ENCODE measurements around the gene MYH9. TPM values are rescaled to one million over a fixed set of nuclear protein-coding genes. Genes with fewer than 3 reads are reported as not detected.

The MYH9 gene
- polyA plus RNA-seq, 2 donors: 107 to 114 TPM

GRCh38 chr22:36306227-36306626, 81.5 kb downstream of the MYH9 start:
- H3K4me1 ChIP-seq (ENCODE audit: control insufficient read depth in 2 of 2, insufficient read depth in 2 of 2, low read length in 1 of 2): peaks cover 0 to 3% of the 10 kb centered on the region in 2 donors
- H3K36me3 ChIP-seq (ENCODE audit: control insufficient read depth in 2 of 2, insufficient read depth in 2 of 2, low read length in 1 of 2): peaks cover 50 to 73% of the 10 kb centered on the region in 2 donors
- H3K9me3 ChIP-seq (ENCODE audit: control insufficient read depth in 2 of 2, insufficient read depth in 1 of 2, low read depth in 1 of 2, low read length in 1 of 2): no peaks in the 10 kb centered on the region
- no peak overlapping the region for H3K27ac ChIP-seq (ENCODE audit: low read depth in 2 of 2, low read length in 1 of 2)
- H3K27me3 ChIP-seq (ENCODE audit: control insufficient read depth in 1 of 2, insufficient read depth in 2 of 2, low read length in 2 of 2): no peaks in the 10 kb centered on the region
- WGBS, 2 donors: 83 to 87% methylated on average over 18 of the region's 18 CpGs
- H3K4me3 ChIP-seq (ENCODE audit: low read depth in 1 of 2, low read length in 2 of 2): no peak overlapping the region

GRCh38 chr22:36305813-36306212, 82.0 kb downstream of the MYH9 start:
- 91% methylated on average over 19 of the region's 19 CpGs for WGBS, 2 donors
- Histone ChIP-seq H3K9me3 (ENCODE audit: control insufficient read depth in 2 of 2, insufficient read depth in 1 of 2, low read depth in 1 of 2, low read length in 1 of 2) (no peaks in the 10 kb centered on the region), H3K27me3 (ENCODE audit: control insufficient read depth in 1 of 2, insufficient read depth in 2 of 2, low read length in 2 of 2) (no peaks in the 10 kb centered on the region), H3K4me3 (ENCODE audit: low read depth in 1 of 2, low read length in 2 of 2) (no peak overlapping the region), H3K27ac (ENCODE audit: low read depth in 2 of 2, low read length in 1 of 2) (no peak overlapping the region), H3K36me3 (ENCODE audit: control insufficient read depth in 2 of 2, insufficient read depth in 2 of 2, low read length in 1 of 2) (peaks cover 46 to 73% of the 10 kb centered on the region in 2 donors), H3K4me1 (ENCODE audit: control insufficient read depth in 2 of 2, insufficient read depth in 2 of 2, low read length in 1 of 2) (peaks cover 0 to 3% of the 10 kb centered on the region in 2 donors)

DNA sequence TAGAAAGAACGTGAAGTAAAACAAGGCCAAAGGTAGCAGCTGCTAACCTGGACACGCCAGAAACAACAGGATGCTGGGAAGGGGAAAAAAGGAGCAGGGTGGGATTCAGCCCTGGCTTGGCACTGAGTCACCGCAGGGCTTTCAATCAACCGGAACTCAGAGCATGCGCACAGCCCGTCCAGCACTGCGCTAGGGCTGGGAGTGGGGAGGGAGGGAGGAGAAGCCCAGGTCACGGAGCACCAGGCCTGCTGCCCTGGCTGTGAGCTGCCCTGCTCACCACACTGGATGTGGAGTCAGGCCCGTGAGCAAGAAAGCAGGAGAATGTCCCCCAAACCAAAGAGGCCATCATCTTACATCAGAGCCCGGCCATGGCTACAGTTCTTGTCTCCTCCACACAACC, 83.3 kb downstream of the MYH9 start:
- H3K36me3 ChIP-seq (ENCODE audit: control insufficient read depth in 2 of 2, insufficient read depth in 2 of 2, low read length in 1 of 2): peaks cover 53 to 78% of the 10 kb centered on the region in 2 donors
- H3K9me3 ChIP-seq (ENCODE audit: control insufficient read depth in 2 of 2, insufficient read depth in 1 of 2, low read depth in 1 of 2, low read length in 1 of 2): no peaks in the 10 kb centered on the region
- H3K27ac ChIP-seq (ENCODE audit: low read depth in 2 of 2, low read length in 1 of 2): peak overlapping the region; percentile 28 to 66
- WGBS, 2 donors: 60 to 68% methylated on average over 10 of the region's 10 CpGs
- peaks cover 0 to 3% of the 10 kb centered on the region in 2 donors for H3K4me1 ChIP-seq (ENCODE audit: control insufficient read depth in 2 of 2, insufficient read depth in 2 of 2, low read length in 1 of 2)
- no peak overlapping the region for H3K4me3 ChIP-seq (ENCODE audit: low read depth in 1 of 2, low read length in 2 of 2)
- H3K27me3 ChIP-seq (ENCODE audit: control insufficient read depth in 1 of 2, insufficient read depth in 2 of 2, low read length in 2 of 2): no peaks in the 10 kb centered on the region

DNA sequence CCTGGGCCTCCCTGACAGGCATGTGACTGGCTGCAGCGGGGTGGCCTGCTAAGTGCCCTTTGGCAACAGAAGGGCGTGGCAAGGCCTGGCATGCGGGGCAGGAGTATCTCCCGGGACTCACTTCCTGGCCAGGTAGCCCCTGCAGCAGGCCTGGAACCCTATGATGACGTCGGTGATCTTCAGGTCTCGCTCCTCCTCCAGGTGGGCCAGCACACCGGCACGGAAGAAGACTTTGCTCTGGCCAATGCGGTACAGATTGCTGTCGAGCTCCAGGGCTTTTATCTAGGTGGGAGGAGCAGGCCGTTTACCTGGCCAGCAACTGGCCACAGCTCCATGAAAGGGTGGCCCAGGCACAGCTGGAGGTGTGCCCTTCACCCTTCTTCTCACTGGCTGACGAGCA, 83.9 kb downstream of the MYH9 start:
- Histone ChIP-seq H3K4me3 (ENCODE audit: low read depth in 1 of 2, low read length in 2 of 2) (no peak overlapping the region), H3K36me3 (ENCODE audit: control insufficient read depth in 2 of 2, insufficient read depth in 2 of 2, low read length in 1 of 2) (peaks cover 51 to 78% of the 10 kb centered on the region in 2 donors), H3K27ac (ENCODE audit: low read depth in 2 of 2, low read length in 1 of 2) (peak overlapping the region; percentile 35 to 66), H3K4me1 (ENCODE audit: control insufficient read depth in 2 of 2, insufficient read depth in 2 of 2, low read length in 1 of 2) (peaks cover 0 to 3% of the 10 kb centered on the region in 2 donors), H3K9me3 (ENCODE audit: control insufficient read depth in 2 of 2, insufficient read depth in 1 of 2, low read depth in 1 of 2, low read length in 1 of 2) (no peaks in the 10 kb centered on the region), H3K27me3 (ENCODE audit: control insufficient read depth in 1 of 2, insufficient read depth in 2 of 2, low read length in 2 of 2) (no peaks in the 10 kb centered on the region)
- WGBS, 2 donors: 64 to 68% methylated on average over 13 of the region's 13 CpGs

DNA sequence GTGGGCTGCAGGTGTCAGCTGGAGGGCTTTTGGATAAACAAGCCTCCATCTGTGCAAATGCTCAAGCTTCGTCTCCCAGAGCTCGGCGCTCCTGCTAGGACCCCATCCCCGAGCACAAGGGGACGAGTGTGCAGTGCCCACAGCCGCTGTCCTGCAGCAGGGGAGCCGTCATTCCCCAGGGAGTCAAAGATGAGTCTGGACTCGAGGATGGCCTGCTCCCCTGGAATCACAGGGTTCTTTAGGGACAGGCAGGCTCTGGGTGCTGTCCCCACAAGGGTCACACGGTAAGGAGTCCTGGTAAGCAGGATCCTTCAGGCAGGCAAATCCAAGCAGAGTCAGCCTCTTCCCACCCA, 84.7 kb downstream of the MYH9 start:
- no peak overlapping the region for H3K4me3 ChIP-seq (ENCODE audit: low read depth in 1 of 2, low read length in 2 of 2)
- 71 to 76% methylated on average over 9 of the region's 9 CpGs for WGBS, 2 donors
- H3K27ac ChIP-seq (ENCODE audit: low read depth in 2 of 2, low read length in 1 of 2): peak overlapping the region; percentile 21 to 28
- peaks cover 0 to 3% of the 10 kb centered on the region in 2 donors for H3K4me1 ChIP-seq (ENCODE audit: control insufficient read depth in 2 of 2, insufficient read depth in 2 of 2, low read length in 1 of 2)
- H3K27me3 ChIP-seq (ENCODE audit: control insufficient read depth in 1 of 2, insufficient read depth in 2 of 2, low read length in 2 of 2): no peaks in the 10 kb centered on the region
- H3K9me3 ChIP-seq (ENCODE audit: control insufficient read depth in 2 of 2, insufficient read depth in 1 of 2, low read depth in 1 of 2, low read length in 1 of 2): no peaks in the 10 kb centered on the region
- H3K36me3 ChIP-seq (ENCODE audit: control insufficient read depth in 2 of 2, insufficient read depth in 2 of 2, low read length in 1 of 2): peaks cover 53 to 79% of the 10 kb centered on the region in 2 donors

DNA sequence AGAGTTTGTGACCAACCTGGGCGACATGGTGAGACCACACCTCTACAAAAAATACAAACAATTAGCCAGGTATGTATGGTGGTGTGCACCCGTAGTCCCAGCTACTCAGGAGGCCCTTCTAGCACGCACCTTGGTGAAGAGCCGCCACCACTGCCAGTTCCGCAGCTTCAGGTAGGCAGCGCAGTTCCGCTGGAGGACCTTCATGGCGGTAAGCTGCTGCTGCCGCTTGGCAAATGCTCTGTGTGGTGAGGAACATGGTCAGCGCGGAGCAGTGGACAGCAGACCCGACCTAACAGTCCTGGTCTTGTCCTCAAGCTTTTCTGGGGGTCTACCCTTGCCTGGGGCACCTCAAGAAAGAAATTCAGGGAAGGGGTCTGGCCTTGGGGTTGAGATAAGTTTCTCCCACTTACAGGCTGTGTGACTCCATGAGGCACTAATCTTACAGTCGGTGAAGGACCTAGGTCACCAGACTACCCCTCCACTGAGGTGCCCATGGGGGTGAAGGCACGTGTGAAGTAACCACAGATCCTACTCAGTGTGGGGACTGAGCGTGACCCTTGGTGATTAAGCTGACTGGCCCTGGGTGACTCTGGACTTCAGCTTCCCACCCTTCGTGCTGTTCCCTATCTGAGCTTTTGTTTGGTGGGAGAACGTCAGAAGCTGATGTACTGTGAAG, 85.2 kb downstream of the MYH9 start:
- Histone ChIP-seq H3K9me3 (ENCODE audit: control insufficient read depth in 2 of 2, insufficient read depth in 1 of 2, low read depth in 1 of 2, low read length in 1 of 2) (no peaks in the 10 kb centered on the region), H3K27me3 (ENCODE audit: control insufficient read depth in 1 of 2, insufficient read depth in 2 of 2, low read length in 2 of 2) (no peaks in the 10 kb centered on the region), H3K4me3 (ENCODE audit: low read depth in 1 of 2, low read length in 2 of 2) (no peak overlapping the region), H3K36me3 (ENCODE audit: control insufficient read depth in 2 of 2, insufficient read depth in 2 of 2, low read length in 1 of 2) (peaks cover 57 to 82% of the 10 kb centered on the region in 2 donors), H3K4me1 (ENCODE audit: control insufficient read depth in 2 of 2, insufficient read depth in 2 of 2, low read length in 1 of 2) (peaks cover 0 to 3% of the 10 kb centered on the region in 2 donors), H3K27ac (ENCODE audit: low read depth in 2 of 2, low read length in 1 of 2) (peak overlapping the region; percentile 28 to 33)
- WGBS, 2 donors: 87 to 89% methylated on average over 17 of the region's 17 CpGs

- 70 to 78% methylated on average over 8 of the region's 8 CpGs for WGBS, 2 donors
- H3K4me3 ChIP-seq (ENCODE audit: low read depth in 1 of 2, low read length in 2 of 2): no peak overlapping the region
- H3K9me3 ChIP-seq (ENCODE audit: control insufficient read depth in 2 of 2, insufficient read depth in 1 of 2, low read depth in 1 of 2, low read length in 1 of 2): no peaks in the 10 kb centered on the region
- H3K27ac ChIP-seq (ENCODE audit: low read depth in 2 of 2, low read length in 1 of 2): peak overlapping the region in 1 of 2 donors; percentile 63
- H3K27me3 ChIP-seq (ENCODE audit: control insufficient read depth in 1 of 2, insufficient read depth in 2 of 2, low read length in 2 of 2): no peaks in the 10 kb centered on the region
- peaks cover 58 to 89% of the 10 kb centered on the region in 2 donors for H3K36me3 ChIP-seq (ENCODE audit: control insufficient read depth in 2 of 2, insufficient read depth in 2 of 2, low read length in 1 of 2)
- H3K4me1 ChIP-seq (ENCODE audit: control insufficient read depth in 2 of 2, insufficient read depth in 2 of 2, low read length in 1 of 2): peaks cover 0 to 3% of the 10 kb centered on the region in 2 donors
Measured at GRCh38 chr22:36301851-36302250, 85.9 kb downstream of the MYH9 start.

DNA sequence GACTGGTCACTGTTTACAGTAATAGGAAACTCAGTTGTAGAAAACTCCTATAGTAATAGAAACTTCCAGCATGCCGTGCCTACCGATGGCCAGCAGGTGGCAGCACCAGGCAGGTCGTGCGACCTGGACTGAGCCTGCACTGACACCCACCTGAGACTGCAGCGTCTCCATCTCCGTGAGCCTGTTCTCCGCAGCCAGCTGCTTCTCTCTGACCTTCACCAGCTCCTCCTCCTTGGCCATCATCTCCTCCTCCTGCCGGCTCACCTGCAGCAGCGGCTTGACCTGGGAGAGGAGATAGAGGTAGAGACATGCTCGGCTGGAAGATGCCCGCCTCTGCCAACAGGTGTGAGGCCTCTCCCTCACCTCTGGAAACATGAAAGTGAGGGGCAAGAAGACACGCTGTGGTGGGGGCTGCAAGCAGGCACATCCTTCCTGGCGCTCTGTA, 86.4 kb downstream of the MYH9 start:
- Histone ChIP-seq H3K9me3 (ENCODE audit: control insufficient read depth in 2 of 2, insufficient read depth in 1 of 2, low read depth in 1 of 2, low read length in 1 of 2) (no peaks in the 10 kb centered on the region), H3K4me3 (ENCODE audit: low read depth in 1 of 2, low read length in 2 of 2) (no peak overlapping the region), H3K27ac (ENCODE audit: low read depth in 2 of 2, low read length in 1 of 2) (peak overlapping the region; percentile 55 to 63), H3K27me3 (ENCODE audit: control insufficient read depth in 1 of 2, insufficient read depth in 2 of 2, low read length in 2 of 2) (no peaks in the 10 kb centered on the region), H3K4me1 (ENCODE audit: control insufficient read depth in 2 of 2, insufficient read depth in 2 of 2, low read length in 1 of 2) (peaks cover 0 to 3% of the 10 kb centered on the region in 2 donors), H3K36me3 (ENCODE audit: control insufficient read depth in 2 of 2, insufficient read depth in 2 of 2, low read length in 1 of 2) (peaks cover 61 to 89% of the 10 kb centered on the region in 2 donors)
- 19 to 29% methylated on average over 13 of the region's 13 CpGs for WGBS, 2 donors

- Histone ChIP-seq H3K4me1 (ENCODE audit: control insufficient read depth in 2 of 2, insufficient read depth in 2 of 2, low read length in 1 of 2) (peaks cover 0 to 3% of the 10 kb centered on the region in 2 donors), H3K27ac (ENCODE audit: low read depth in 2 of 2, low read length in 1 of 2) (peak overlapping the region in 1 of 2 donors; percentile 63), H3K36me3 (ENCODE audit: control insufficient read depth in 2 of 2, insufficient read depth in 2 of 2, low read length in 1 of 2) (peaks cover 60 to 84% of the 10 kb centered on the region in 2 donors), H3K27me3 (ENCODE audit: control insufficient read depth in 1 of 2, insufficient read depth in 2 of 2, low read length in 2 of 2) (no peaks in the 10 kb centered on the region), H3K4me3 (ENCODE audit: low read depth in 1 of 2, low read length in 2 of 2) (no peak overlapping the region), H3K9me3 (ENCODE audit: control insufficient read depth in 2 of 2, insufficient read depth in 1 of 2, low read depth in 1 of 2, low read length in 1 of 2) (no peaks in the 10 kb centered on the region)
- WGBS, 2 donors: 83 to 85% methylated on average over 20 to 24 of the region's 24 CpGs
Measured at GRCh38 chr22:36300396-36301212, 87.2 kb downstream of the MYH9 start.
